ENCODE measurements around the gene NLGN4X. TPM values are rescaled to one million over a fixed set of nuclear protein-coding genes. Genes with fewer than 3 reads are reported as not detected.
A peak's percentile ranks its signal among the peaks of the same experiment; 100 is the strongest.

The NLGN4X gene
- total and polyA plus RNA-seq, 4 donors = 0.24 to 5.0 (median 0.86) TPM

DNA sequence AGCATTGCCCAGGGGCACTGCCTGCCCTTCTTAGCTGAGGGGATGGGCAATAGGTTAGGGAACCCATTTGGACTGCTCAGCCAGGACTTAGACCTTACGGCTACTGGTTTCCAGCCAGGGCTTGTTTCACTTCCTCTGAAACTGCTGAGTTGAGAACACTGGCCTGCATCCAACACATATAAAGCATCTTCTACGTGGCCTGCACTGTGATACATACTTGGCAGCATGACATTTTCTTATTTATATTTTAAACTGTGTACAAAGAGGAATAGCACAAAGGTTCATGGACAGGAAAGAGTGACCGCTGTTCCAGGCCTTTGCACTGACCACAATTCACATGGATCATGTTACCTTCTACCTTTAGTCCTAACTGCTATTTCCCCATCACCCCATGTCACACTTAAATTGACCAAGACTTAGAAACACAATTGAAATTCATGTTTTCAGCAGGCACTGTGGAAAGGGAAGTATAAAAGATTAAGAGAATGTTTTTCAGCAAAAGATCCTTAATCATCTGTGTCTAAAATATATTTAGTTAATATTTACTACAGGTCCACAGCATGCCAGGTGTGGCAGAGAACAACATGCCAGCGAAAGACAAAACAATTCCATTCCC lies 43.7 kb downstream of the NLGN4X start:
- Histone ChIP-seq H3K9me3 (ENCODE audit: control insufficient read depth in 4 of 4, insufficient read depth in 3 of 4, low read length in 3 of 4) (no peaks in the 10 kb centered on the region), H3K9ac (ENCODE audit: insufficient read depth in 1 of 2, low read length in 2 of 2) (no peak overlapping the region), H3K36me3 (ENCODE audit: control insufficient read depth in 4 of 4, insufficient read depth in 4 of 4, low read length in 4 of 4) (no peaks in the 10 kb centered on the region), H3K27ac (ENCODE audit: low read depth in 1 of 2, low read length in 1 of 2) (no peak overlapping the region), H3K4me3 (no peak overlapping the region), H3K4me1 (ENCODE audit: control insufficient read depth in 5 of 5, insufficient read depth in 5 of 5, low read length in 5 of 5) (no peaks in the 10 kb centered on the region), H3K27me3 (ENCODE audit: control insufficient read depth in 3 of 3, insufficient read depth in 3 of 3, low read length in 2 of 3) (peaks cover 0 to 21% (median 0%) of the 10 kb centered on the region in 3 donors)
- ATAC-seq (ENCODE audit: insufficient read depth, low FRiP score) (no peak), DNase-seq (peak; percentile 0 to 34 (median 13))
- TF ChIP-seq, protein P1, sequence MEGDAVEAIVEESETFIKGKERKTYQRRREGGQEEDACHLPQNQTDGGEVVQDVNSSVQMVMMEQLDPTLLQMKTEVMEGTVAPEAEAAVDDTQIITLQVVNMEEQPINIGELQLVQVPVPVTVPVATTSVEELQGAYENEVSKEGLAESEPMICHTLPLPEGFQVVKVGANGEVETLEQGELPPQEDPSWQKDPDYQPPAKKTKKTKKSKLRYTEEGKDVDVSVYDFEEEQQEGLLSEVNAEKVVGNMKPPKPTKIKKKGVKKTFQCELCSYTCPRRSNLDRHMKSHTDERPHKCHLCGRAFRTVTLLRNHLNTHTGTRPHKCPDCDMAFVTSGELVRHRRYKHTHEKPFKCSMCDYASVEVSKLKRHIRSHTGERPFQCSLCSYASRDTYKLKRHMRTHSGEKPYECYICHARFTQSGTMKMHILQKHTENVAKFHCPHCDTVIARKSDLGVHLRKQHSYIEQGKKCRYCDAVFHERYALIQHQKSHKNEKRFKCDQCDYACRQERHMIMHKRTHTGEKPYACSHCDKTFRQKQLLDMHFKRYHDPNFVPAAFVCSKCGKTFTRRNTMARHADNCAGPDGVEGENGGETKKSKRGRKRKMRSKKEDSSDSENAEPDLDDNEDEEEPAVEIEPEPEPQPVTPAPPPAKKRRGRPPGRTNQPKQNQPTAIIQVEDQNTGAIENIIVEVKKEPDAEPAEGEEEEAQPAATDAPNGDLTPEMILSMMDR (IDR thresholded peaks at IDR 0.05; ENCODE audit: control extremely low read depth, extremely low read depth) = no peak
- WGBS, 2 donors = 34 to 47% methylated on average over 4 of the region's 4 CpGs

DNA sequence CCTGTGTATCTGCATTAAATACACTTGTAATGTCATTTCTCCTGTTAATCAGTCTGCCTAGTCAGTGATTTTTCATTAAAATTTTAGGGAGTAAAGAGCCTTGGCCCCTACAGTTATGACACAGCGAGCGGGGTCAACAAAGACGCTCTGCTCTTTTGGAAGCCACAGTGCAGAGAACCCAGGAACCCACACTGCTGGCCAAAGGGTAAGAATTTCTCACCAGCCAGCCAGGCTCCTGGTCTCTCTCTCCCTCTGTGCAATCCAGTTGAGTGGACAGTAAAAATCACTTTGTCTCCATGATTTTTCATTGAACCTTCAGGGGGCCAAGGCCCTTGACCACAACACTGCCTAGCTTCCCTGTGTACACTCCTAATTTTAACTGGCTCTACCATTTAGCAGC lies 52.8 kb downstream of the NLGN4X start:
- DNase-seq (no peak), ATAC-seq (ENCODE audit: insufficient read depth, low FRiP score) (no peak)
- H3K4me3 ChIP-seq = no peak overlapping the region
- H3K36me3 ChIP-seq (ENCODE audit: control insufficient read depth in 4 of 4, insufficient read depth in 4 of 4, low read length in 4 of 4) = no peaks in the 10 kb centered on the region
- no peak overlapping the region for H3K9ac ChIP-seq (ENCODE audit: insufficient read depth in 1 of 2, low read length in 2 of 2)
- TF ChIP-seq, protein P1 (IDR thresholded peaks at IDR 0.05; ENCODE audit: control extremely low read depth, extremely low read depth) = no peak
- H3K27ac ChIP-seq (ENCODE audit: low read depth in 1 of 2, low read length in 1 of 2) = no peak overlapping the region
- no peaks in the 10 kb centered on the region for H3K9me3 ChIP-seq (ENCODE audit: control insufficient read depth in 4 of 4, insufficient read depth in 3 of 4, low read length in 3 of 4)
- no peaks in the 10 kb centered on the region for H3K4me1 ChIP-seq (ENCODE audit: control insufficient read depth in 5 of 5, insufficient read depth in 5 of 5, low read length in 5 of 5)
- WGBS, 2 donors = 84 to 96% methylated on average over 3 of the region's 3 CpGs
- peaks cover 0 to 10% (median 5%) of the 10 kb centered on the region in 3 donors for H3K27me3 ChIP-seq (ENCODE audit: control insufficient read depth in 3 of 3, insufficient read depth in 3 of 3, low read length in 2 of 3)

DNA sequence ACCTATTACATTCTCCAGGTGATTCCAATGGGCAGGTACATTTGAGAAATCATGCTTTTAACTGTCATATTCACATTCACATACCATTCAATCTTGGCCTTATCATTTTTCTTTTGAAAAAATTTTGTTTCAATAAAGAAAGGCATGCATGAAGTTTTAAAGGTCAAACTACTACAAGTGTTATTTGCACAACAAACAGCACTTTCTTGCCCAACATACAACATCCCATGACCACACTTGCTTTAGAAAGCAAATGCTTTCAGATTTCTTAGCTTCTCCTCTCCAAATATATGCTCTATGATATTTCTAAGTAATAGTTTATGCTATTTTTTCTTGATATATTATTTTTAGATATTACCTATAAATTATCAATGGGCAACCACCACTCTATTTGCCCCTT lies 58.2 kb downstream of the NLGN4X start:
- H3K9ac ChIP-seq (ENCODE audit: insufficient read depth in 1 of 2, low read length in 2 of 2) = no peak overlapping the region
- H3K27ac ChIP-seq (ENCODE audit: low read depth in 1 of 2, low read length in 1 of 2) = no peak overlapping the region
- ATAC-seq (ENCODE audit: insufficient read depth, low FRiP score) (no peak), DNase-seq (no peak)
- H3K36me3 ChIP-seq (ENCODE audit: control insufficient read depth in 4 of 4, insufficient read depth in 4 of 4, low read length in 4 of 4) = no peaks in the 10 kb centered on the region
- H3K4me1 ChIP-seq (ENCODE audit: control insufficient read depth in 5 of 5, insufficient read depth in 5 of 5, low read length in 5 of 5) = no peaks in the 10 kb centered on the region
- peaks cover 0 to 10% (median 0%) of the 10 kb centered on the region in 3 donors for H3K27me3 ChIP-seq (ENCODE audit: control insufficient read depth in 3 of 3, insufficient read depth in 3 of 3, low read length in 2 of 3)
- TF ChIP-seq, protein P1 (IDR thresholded peaks at IDR 0.05; ENCODE audit: control extremely low read depth, extremely low read depth) = no peak
- H3K9me3 ChIP-seq (ENCODE audit: control insufficient read depth in 4 of 4, insufficient read depth in 3 of 4, low read length in 3 of 4) = no peaks in the 10 kb centered on the region
- no peak overlapping the region for H3K4me3 ChIP-seq

DNA sequence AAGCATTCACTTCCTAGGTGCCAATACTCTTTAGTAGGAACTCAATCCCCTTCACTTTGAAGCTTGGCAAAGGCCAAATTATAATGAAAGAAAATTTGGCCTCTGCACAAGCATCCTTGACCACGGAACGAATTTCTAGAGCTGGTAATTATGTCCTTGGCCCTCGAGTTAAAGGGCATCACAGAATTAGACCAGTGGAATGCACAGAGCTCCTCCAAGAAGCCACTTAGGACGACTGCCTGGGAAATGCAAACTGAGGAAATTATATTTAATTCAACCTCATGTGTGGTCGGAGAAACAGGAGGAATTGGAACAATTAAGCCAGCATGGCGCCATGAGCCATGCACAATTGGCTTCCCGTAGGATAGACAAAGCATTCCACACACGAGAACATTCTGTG lies 59.3 kb downstream of the NLGN4X start:
- ATAC-seq (ENCODE audit: insufficient read depth, low FRiP score) (no peak), DNase-seq (no peak)
- Histone ChIP-seq H3K9me3 (ENCODE audit: control insufficient read depth in 4 of 4, insufficient read depth in 3 of 4, low read length in 3 of 4) (no peaks in the 10 kb centered on the region), H3K9ac (ENCODE audit: insufficient read depth in 1 of 2, low read length in 2 of 2) (no peak overlapping the region), H3K27ac (ENCODE audit: low read depth in 1 of 2, low read length in 1 of 2) (no peak overlapping the region), H3K4me3 (no peak overlapping the region), H3K27me3 (ENCODE audit: control insufficient read depth in 3 of 3, insufficient read depth in 3 of 3, low read length in 2 of 3) (peaks cover 0 to 8% (median 0%) of the 10 kb centered on the region in 3 donors), H3K36me3 (ENCODE audit: control insufficient read depth in 4 of 4, insufficient read depth in 4 of 4, low read length in 4 of 4) (no peaks in the 10 kb centered on the region), H3K4me1 (ENCODE audit: control insufficient read depth in 5 of 5, insufficient read depth in 5 of 5, low read length in 5 of 5) (no peaks in the 10 kb centered on the region)
- WGBS, 2 donors = 62 to 72% methylated on average over 8 of the region's 8 CpGs
- TF ChIP-seq, protein P1 (IDR thresholded peaks at IDR 0.05; ENCODE audit: control extremely low read depth, extremely low read depth) = no peak
